SK-N-SH (cell line): Measurements from ENCODE around the gene CA10.

ENCODE experiments used
- ELF1 ChIP-seq: IDR thresholded peaks from 2 replicates; pipeline ENCODE4 v1.4.0; 2012
- EP300 ChIP-seq, 2 experiments: IDR thresholded peaks; 2 replicates each; pipeline versions ENCODE4 v1.4.0 to v1.6.1; 2012; ENCODE audit warnings: borderline replicate concordance in 1 of 2, low read depth in 1 of 2, low read length in 1 of 2
- EZH2phosphoT487 ChIP-seq: fragments of 200-600 bp; sonication (generic); IDR thresholded peaks from 2 replicates; pipeline ENCODE4 v1.6.1; 2017; ENCODE audit warnings: low read depth, mixed run types, mild to moderate bottlenecking, antibody characterized with exemption, moderate library complexity, borderline replicate concordance
- POLR2AphosphoS5 ChIP-seq: IDR thresholded peaks from 2 replicates; pipeline ENCODE4 v1.6.1; 2012; ENCODE audit warnings: low read depth, low read length
- RAD21 ChIP-seq: IDR thresholded peaks from 2 replicates; pipeline ENCODE4 v1.6.1; 2012; ENCODE audit warnings: mild to moderate bottlenecking, low read length
- SIN3A ChIP-seq: IDR thresholded peaks from 2 replicates; pipeline ENCODE4 v1.6.1; 2012; ENCODE audit warnings: low read depth, mild to moderate bottlenecking, low read length, moderate library complexity, borderline replicate concordance
- TAF1 ChIP-seq: IDR thresholded peaks from 2 replicates; pipeline ENCODE4 v1.6.1; 2012; ENCODE audit warnings: low read depth, mild to moderate bottlenecking, low read length, moderate library complexity, borderline replicate concordance
- TEAD4 ChIP-seq: IDR thresholded peaks from 2 replicates; pipeline ENCODE4 v1.4.0; 2012; ENCODE audit warnings: mild to moderate bottlenecking, borderline replicate concordance; ENCODE audit not compliant: insufficient read depth
- YY1 ChIP-seq: IDR thresholded peaks from 2 replicates; pipeline ENCODE4 v1.4.0; 2012; ENCODE audit warnings: low read depth, mild to moderate bottlenecking
- TF ChIP-seq, protein P1 (sequence below): fragments of 200-600 bp; sonication (generic); IDR thresholded peaks from 2 replicates; pipeline ENCODE4 v1.6.1; 2017; ENCODE audit warnings: antibody characterized with exemption, mild to moderate bottlenecking, moderate library complexity
- TF ChIP-seq, protein P2 (sequence below): fragments of 150-350 bp; IDR thresholded peaks from 2 replicates; pipeline ENCODE4 v1.6.1; 2017; ENCODE audit warnings: antibody characterized with exemption, low read length, low read depth, borderline replicate concordance
- TF ChIP-seq, protein P3 (sequence below): IDR thresholded peaks from 2 replicates; pipeline ENCODE4 v1.6.1; 2012; ENCODE audit warnings: mild to moderate bottlenecking, low read depth, low read length, moderate library complexity
- TF ChIP-seq, protein P4 (sequence below): IDR thresholded peaks from 2 replicates; pipeline ENCODE4 v1.4.0; 2012; ENCODE audit warnings: low read depth
- TF ChIP-seq, protein P5 (sequence below): IDR thresholded peaks from 2 replicates; pipeline ENCODE4 v1.4.0; 2012; ENCODE audit warnings: low read depth, borderline replicate concordance

DNA sequence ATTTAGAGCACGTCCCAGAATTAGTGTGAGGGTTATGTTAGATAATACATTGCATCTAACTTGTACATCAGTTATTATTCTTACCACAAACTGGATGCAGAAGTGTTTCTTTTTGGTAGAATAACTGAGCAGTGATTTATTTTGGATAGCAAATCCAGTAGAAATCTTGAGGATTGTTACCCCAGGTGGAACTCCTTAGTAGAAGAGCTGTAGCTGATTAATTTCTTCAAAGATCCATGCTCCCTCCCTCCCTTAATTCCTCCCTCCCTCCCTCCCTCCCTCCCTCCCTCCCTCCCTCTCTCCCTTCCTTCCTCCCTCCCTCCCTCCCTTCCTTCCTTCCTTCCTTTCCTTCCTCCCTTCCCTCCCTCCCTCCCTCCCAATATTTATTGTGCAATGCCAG is 337.7 kb downstream of the CA10 start:
- TF ChIP-seq, protein P1, sequence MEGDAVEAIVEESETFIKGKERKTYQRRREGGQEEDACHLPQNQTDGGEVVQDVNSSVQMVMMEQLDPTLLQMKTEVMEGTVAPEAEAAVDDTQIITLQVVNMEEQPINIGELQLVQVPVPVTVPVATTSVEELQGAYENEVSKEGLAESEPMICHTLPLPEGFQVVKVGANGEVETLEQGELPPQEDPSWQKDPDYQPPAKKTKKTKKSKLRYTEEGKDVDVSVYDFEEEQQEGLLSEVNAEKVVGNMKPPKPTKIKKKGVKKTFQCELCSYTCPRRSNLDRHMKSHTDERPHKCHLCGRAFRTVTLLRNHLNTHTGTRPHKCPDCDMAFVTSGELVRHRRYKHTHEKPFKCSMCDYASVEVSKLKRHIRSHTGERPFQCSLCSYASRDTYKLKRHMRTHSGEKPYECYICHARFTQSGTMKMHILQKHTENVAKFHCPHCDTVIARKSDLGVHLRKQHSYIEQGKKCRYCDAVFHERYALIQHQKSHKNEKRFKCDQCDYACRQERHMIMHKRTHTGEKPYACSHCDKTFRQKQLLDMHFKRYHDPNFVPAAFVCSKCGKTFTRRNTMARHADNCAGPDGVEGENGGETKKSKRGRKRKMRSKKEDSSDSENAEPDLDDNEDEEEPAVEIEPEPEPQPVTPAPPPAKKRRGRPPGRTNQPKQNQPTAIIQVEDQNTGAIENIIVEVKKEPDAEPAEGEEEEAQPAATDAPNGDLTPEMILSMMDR: no peak
- TF ChIP-seq TAF1: no peak
- TF ChIP-seq YY1: no peak
- TF ChIP-seq SIN3A: no peak
- TF ChIP-seq, protein P2, sequence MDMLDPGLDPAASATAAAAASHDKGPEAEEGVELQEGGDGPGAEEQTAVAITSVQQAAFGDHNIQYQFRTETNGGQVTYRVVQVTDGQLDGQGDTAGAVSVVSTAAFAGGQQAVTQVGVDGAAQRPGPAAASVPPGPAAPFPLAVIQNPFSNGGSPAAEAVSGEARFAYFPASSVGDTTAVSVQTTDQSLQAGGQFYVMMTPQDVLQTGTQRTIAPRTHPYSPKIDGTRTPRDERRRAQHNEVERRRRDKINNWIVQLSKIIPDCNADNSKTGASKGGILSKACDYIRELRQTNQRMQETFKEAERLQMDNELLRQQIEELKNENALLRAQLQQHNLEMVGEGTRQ: no peak
- no peak for TF ChIP-seq POLR2AphosphoS5
- TF ChIP-seq, protein P3, sequence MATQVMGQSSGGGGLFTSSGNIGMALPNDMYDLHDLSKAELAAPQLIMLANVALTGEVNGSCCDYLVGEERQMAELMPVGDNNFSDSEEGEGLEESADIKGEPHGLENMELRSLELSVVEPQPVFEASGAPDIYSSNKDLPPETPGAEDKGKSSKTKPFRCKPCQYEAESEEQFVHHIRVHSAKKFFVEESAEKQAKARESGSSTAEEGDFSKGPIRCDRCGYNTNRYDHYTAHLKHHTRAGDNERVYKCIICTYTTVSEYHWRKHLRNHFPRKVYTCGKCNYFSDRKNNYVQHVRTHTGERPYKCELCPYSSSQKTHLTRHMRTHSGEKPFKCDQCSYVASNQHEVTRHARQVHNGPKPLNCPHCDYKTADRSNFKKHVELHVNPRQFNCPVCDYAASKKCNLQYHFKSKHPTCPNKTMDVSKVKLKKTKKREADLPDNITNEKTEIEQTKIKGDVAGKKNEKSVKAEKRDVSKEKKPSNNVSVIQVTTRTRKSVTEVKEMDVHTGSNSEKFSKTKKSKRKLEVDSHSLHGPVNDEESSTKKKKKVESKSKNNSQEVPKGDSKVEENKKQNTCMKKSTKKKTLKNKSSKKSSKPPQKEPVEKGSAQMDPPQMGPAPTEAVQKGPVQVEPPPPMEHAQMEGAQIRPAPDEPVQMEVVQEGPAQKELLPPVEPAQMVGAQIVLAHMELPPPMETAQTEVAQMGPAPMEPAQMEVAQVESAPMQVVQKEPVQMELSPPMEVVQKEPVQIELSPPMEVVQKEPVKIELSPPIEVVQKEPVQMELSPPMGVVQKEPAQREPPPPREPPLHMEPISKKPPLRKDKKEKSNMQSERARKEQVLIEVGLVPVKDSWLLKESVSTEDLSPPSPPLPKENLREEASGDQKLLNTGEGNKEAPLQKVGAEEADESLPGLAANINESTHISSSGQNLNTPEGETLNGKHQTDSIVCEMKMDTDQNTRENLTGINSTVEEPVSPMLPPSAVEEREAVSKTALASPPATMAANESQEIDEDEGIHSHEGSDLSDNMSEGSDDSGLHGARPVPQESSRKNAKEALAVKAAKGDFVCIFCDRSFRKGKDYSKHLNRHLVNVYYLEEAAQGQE: no peak
- TF ChIP-seq EZH2phosphoT487: no peak
- TF ChIP-seq RAD21: no peak
- no peak for TF ChIP-seq EP300 (IDR thresholded peaks at IDR 0.05; ENCODE audit: borderline replicate concordance in 1 of 2, low read depth in 1 of 2, low read length in 1 of 2)
- TF ChIP-seq, protein P4, sequence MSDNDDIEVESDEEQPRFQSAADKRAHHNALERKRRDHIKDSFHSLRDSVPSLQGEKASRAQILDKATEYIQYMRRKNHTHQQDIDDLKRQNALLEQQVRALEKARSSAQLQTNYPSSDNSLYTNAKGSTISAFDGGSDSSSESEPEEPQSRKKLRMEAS: no peak
- TF ChIP-seq TEAD4: no peak
- TF ChIP-seq ELF1: no peak
- TF ChIP-seq, protein P5, sequence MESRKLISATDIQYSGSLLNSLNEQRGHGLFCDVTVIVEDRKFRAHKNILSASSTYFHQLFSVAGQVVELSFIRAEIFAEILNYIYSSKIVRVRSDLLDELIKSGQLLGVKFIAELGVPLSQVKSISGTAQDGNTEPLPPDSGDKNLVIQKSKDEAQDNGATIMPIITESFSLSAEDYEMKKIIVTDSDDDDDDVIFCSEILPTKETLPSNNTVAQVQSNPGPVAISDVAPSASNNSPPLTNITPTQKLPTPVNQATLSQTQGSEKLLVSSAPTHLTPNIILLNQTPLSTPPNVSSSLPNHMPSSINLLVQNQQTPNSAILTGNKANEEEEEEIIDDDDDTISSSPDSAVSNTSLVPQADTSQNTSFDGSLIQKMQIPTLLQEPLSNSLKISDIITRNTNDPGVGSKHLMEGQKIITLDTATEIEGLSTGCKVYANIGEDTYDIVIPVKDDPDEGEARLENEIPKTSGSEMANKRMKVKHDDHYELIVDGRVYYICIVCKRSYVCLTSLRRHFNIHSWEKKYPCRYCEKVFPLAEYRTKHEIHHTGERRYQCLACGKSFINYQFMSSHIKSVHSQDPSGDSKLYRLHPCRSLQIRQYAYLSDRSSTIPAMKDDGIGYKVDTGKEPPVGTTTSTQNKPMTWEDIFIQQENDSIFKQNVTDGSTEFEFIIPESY: no peak
